Measurements from ENCODE around the gene ABHD2. TPM values are rescaled to one million over a fixed set of nuclear protein-coding genes. Genes with fewer than 3 reads are reported as not detected.

ABHD2 gene
- total RNA-seq, 1 experiment from 2014 or later: 15.6 TPM

DNA sequence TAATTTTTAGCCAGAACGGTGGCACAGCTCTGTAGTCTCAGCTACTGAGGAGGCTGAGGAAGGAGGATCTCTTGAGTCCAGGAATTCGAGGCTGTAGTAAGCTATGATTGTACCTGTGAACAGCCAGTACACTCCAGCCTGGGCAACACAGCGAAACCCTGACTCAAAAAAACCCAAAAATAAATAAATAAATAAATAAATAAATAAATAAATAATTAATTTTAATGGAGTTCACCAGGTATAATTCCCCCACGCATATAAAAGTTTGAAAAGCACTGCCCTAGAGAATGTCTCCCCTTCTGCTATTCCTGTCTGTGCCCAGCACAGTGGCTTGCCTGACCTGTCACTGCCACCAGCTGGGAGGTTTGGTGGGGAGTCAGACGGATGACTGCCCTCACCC, 137.3 kb downstream of the ABHD2 start:
- Histone ChIP-seq H3K9ac (ENCODE audit: extremely low read depth, insufficient read length, low read length) (no peak overlapping the region), H3K9me3 (ENCODE audit: control insufficient read depth, low read depth, low read length) (no peaks in the 10 kb centered on the region), H4K91ac (ENCODE audit: insufficient read length, low read depth, low read length) (no peak overlapping the region), H3T11ph (ENCODE audit: low read length) (no peak overlapping the region), H3K18ac (ENCODE audit: insufficient read length, low read depth, low read length) (no peak overlapping the region), H4K5ac (ENCODE audit: insufficient read length, low read depth, low read length) (no peak overlapping the region), H3K4ac (ENCODE audit: low read depth, low read length) (no peak overlapping the region), H3K4me1 (ENCODE audit: insufficient read depth, low read length) (no peaks in the 10 kb centered on the region; the same call in 1 of the 2 replicates), H3K79me1 (ENCODE audit: insufficient read depth, low read depth, low read length, poor library complexity, severe bottlenecking) (no peaks in the 10 kb centered on the region), H3K23ac (ENCODE audit: insufficient read length, low read depth, low read length) (no peak overlapping the region), H2AK5ac (ENCODE audit: insufficient read length, low read length) (no peak overlapping the region), H2BK12ac (ENCODE audit: insufficient read length, low read depth, low read length) (no peak overlapping the region), H2BK5ac (ENCODE audit: insufficient read length, low read length) (no peak overlapping the region), H3K27ac (ENCODE audit: insufficient read length, low read depth, low read length) (no peak overlapping the region), H2AFZ (ENCODE audit: low read length) (no peak overlapping the region), H4K20me1 (ENCODE audit: control insufficient read depth, insufficient read depth, insufficient read length) (no peaks in the 10 kb centered on the region), H3K4me2 (ENCODE audit: insufficient read depth, insufficient read length, low read length) (no peak overlapping the region), H3K56ac (ENCODE audit: insufficient read length, low read depth, low read length) (no peak overlapping the region), H4K8ac (replicated peaks; ENCODE audit: insufficient read length, low read depth, low read length) (no peak overlapping the region), H2BK15ac (ENCODE audit: low read depth, low read length) (no peak overlapping the region), H2BK120ac (ENCODE audit: low read depth, low read length, poor library complexity, severe bottlenecking) (no peak overlapping the region), H2BK20ac (ENCODE audit: low read depth, low read length, poor library complexity, severe bottlenecking) (no peak overlapping the region), H3K14ac (ENCODE audit: insufficient read depth, low read length) (no peak overlapping the region), H3K27me3 (ENCODE audit: insufficient read depth, low read length) (no peaks in the 10 kb centered on the region), H3K23me2 (ENCODE audit: insufficient read length, low read depth, low read length, poor library complexity, severe bottlenecking) (no peaks in the 10 kb centered on the region), H3K79me2 (ENCODE audit: insufficient read depth, low read length) (no peaks in the 10 kb centered on the region)
- no peak for DNase-seq
- WGBS (ENCODE audit: extremely low coverage, insufficient read length, low lambda C conversion rate): no CpG with 5 or more reads among the region's 5 CpGs
- H3K4me3 Mint-ChIP-seq: no peak overlapping the region; a peak in 1 of 5 replicates
- H3K9me3 Mint-ChIP-seq: no peaks in the 10 kb centered on the region
- H3K27me3 Mint-ChIP-seq (ENCODE audit: low read depth): peaks cover 6% of the 10 kb centered on the region
- no peak overlapping the region for H3K27ac Mint-ChIP-seq
- H3K4me1 Mint-ChIP-seq: peaks cover 7 to 24% of the 10 kb centered on the region in 2 experiments
- H3K36me3 Mint-ChIP-seq (ENCODE audit: insufficient read depth in 1 of 3, low read depth in 3 of 3): no peaks in the 10 kb centered on the region
- TF ChIP-seq, protein P1, sequence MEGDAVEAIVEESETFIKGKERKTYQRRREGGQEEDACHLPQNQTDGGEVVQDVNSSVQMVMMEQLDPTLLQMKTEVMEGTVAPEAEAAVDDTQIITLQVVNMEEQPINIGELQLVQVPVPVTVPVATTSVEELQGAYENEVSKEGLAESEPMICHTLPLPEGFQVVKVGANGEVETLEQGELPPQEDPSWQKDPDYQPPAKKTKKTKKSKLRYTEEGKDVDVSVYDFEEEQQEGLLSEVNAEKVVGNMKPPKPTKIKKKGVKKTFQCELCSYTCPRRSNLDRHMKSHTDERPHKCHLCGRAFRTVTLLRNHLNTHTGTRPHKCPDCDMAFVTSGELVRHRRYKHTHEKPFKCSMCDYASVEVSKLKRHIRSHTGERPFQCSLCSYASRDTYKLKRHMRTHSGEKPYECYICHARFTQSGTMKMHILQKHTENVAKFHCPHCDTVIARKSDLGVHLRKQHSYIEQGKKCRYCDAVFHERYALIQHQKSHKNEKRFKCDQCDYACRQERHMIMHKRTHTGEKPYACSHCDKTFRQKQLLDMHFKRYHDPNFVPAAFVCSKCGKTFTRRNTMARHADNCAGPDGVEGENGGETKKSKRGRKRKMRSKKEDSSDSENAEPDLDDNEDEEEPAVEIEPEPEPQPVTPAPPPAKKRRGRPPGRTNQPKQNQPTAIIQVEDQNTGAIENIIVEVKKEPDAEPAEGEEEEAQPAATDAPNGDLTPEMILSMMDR (conservative IDR thresholded peaks at IDR 0.05): no peak
